ENCODE results near the gene P2RX6.
"Not testable (repeated sequence)": the region's sequence is repeated elsewhere in the genome, so short reads cannot be mapped to it uniquely, and the experiment has no call there.

The P2RX6 gene

DNA sequence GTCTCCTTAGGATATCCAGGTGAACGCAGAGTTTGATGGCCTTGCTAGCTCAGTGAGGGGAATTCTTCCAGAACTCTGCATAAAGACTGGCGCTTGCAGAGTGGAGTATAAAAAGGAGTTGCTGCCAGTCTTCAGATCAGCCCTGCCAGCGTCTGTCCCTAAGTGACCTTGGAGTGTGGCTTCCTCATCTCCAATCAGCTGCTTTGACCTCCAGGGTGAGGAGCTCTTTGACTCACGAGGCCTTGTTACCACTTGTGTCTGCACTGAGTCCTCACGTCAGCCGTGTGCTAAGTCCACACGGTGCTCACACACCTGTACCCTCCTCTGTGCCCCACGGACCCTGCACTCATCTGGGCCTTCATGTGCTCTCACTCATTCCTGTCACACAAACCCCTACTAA, 45.4 kb downstream of the P2RX6 start:
- DNase-seq, result not testable (repeated sequence)

GRCh38 chr22:21061660-21062321, 46.8 kb downstream of the P2RX6 start:
- not testable (repeated sequence) for DNase-seq

DNA sequence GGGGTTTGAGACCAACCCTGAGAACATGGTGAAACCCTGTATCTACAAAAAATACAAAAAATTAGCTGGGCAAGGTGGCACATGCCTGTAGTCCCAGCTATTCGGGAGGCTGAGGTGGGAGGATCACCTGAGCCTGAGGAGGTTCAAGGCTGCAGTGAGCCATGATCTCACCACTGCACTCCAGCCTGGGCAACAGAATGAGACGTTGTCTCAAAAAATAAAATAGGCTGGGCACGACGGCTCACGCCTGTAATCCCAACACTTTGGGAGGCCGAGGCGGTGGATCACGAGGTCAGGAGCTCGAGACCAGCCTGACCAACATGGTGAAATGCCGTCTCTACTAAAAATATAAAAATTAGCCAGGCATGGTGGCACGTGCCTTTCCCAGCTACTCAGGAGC, 49.5 kb downstream of the P2RX6 start:
- not testable (repeated sequence) for DNase-seq

GRCh38 chr22:21064917-21065864, 50.2 kb downstream of the P2RX6 start:
- DNase-seq, result no peak

- no peak for DNase-seq
Observed at GRCh38 chr22:21067075-21067900, 52.3 kb downstream of the P2RX6 start.

DNA sequence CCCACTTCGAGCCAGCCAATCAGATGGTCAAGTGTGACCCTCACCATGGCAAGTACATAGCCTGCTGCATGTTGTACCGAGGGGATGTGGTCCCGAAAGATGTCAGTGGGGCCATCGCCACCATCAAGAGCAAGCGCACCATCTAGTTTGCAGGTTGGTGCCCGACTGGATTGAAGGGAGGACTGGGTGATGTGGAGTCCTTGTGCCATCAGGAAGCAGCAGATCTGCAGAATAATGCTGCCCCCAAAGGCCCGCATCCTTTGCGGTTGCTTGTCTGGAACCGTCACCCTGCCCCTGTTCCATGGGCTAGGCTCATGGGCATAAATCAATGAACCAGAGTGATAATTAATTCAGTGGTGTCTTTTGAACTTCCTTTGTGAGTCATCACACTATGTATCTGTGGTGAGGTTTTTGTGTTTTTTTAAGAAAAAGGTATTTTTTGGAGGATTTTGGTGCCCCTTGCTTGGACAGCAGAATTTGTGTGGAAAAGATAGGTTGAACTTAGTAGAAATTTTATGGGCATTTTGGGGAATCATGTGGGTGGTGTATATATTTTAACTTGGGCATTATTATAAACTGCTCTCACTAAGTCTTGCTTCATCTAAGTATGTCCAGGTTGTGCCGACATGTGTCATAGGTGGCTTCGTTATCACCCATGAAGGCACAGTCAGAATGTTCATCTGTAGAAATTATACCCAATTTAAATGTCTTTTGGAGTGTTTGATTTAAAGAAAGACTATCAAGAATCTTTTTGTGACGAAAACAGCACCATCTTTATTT, 53.1 kb downstream of the P2RX6 start:
- no peak for DNase-seq

- DNase-seq, result no peak
Observed at GRCh38 chr22:21068681-21069276, 53.8 kb downstream of the P2RX6 start.

DNA sequence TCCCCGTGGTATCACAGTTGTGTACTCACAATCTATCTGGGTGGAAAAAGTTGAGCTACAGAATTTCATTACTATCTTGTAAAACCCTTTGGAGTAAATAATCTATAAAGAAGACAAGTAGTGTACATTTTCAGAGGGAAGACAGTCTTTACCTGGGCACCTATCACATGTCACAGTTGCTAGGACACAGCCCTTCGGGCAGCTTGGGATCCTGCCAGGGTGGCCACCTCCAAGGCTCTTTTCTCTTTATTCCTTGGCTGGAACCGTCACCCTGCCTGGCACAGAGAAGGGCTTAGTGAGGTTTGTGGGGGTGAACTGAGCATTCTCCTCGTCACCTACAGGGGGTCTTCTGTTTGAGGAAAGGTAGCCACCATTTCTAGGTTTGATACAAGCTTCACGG, 54.4 kb downstream of the P2RX6 start:
- no peak for DNase-seq

- no peak for DNase-seq
Observed at GRCh38 chr22:21070690-21071615, 56.0 kb downstream of the P2RX6 start.

DNA sequence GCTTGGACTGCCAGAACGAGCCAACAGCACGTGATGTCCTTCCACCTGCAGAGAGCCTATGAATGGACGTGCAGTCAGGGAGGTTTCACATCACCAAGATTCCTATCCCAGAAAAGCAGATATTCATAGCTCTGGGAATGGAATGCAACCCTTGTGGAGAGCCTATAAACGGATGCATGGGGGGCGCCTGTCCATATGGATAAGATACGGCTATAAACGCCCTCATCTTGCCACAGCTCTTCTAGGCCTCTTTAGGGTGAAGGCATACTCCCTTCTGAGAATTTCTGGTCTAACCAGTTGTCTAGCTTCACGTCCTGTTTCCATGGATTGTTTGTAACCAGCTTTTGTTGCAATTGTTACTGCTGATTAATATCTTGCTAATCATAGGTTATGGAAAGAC, 56.8 kb downstream of the P2RX6 start:
- not testable (repeated sequence) for DNase-seq

GRCh38 chr22:21073023-21073422, 58.1 kb downstream of the P2RX6 start:
- no peak for DNase-seq

DNA sequence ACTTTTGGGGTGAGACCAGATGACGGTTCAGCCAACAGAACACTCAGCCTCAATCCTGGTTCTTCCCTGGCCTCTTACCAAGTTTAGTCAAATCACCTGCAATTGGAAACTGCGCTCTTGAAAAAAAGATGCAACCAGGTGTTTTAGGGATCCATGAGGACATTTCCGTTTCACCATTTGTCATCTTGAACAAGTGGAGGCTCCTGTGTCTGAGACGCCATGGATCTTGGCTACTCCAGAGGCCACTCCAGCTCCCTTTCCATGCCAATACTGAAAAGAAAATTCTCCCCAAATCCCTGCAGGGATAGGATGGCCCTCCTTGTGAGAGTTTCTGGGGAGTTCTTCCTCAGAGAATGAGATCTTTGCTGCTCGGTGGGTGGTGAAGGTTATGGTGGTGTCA, 58.5 kb downstream of the P2RX6 start:
- no peak for DNase-seq

DNA sequence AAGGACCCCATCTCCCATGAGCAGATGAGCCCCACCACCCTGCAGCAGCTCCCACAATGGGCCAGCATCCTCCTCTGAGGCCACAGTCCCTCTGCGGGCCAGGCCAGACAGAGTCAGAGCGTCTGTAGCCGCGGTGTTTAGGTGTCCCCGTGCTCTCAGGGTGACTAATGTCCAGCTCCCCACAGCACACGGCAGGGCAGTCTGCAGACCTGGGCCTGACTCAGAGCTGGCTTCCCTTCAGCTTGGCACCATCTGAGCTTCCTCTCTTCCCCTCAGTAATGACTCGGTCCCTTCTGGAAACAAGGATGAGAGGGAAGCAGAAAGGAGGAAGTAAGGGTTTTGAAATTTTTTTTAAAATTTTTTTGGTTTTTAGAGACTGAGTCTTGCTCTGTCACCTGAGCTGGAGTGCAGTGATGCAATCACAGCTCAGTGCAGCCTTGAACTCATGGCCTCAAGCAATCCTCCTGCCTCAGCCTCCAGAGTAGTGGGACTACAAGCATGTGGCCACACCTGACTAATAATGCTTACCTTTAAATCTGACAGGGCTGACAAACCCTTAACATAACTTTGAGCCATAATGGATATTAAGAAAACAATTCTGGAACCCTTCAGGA, 59.2 kb downstream of the P2RX6 start:
- peak; percentile 22 for DNase-seq

- DNase-seq, result no peak
Observed at GRCh38 chr22:21075516-21076138, 60.7 kb downstream of the P2RX6 start.

- DNase-seq, result no peak
Observed at GRCh38 chr22:21076912-21077625, 62.1 kb downstream of the P2RX6 start.
